PC-9 (cell line): ENCODE measurements around the gene R3HDM2. TPM values are rescaled to one million over a fixed set of nuclear protein-coding genes. Genes with fewer than 3 reads are reported as not detected.

Source experiments
- BruUV-seq: library from RNA; stranded (reverse); fragments of 400-500 nt; replicated peaks from 2 replicates; lab custom pipeline; 2021; lab: Mats Ljungman, UMichigan
- CTCF ChIA-PET: fragments of 300-600 bp; sonication (Branson Sonifier 250); formaldehyde crosslinking; loops from one replicate; lab custom pipeline; 2022; ENCODE audit warnings: antibody characterized with exemption; lab: Charles Lee
- POLR2A ChIA-PET: fragments of 300-600 bp; sonication (Branson Sonifier 250); formaldehyde crosslinking; loops from one replicate; lab custom pipeline; 2022; ENCODE audit warnings: antibody characterized with exemption; ENCODE audit not compliant: unreplicated experiment; lab: Charles Lee
- DNase-seq, 2 experiments: peaks; one replicate each; pipeline versions ENCODE4 v3.0.0 to v3.0.0-alpha.2; 2015 to 2022; ENCODE audit warnings: mixed read lengths in 1 of 2
- H2AFZ ChIP-seq: fragments of 200-600 bp; sonication (generic); 2 replicates; pipeline ENCODE4 v1.8.1; 2017; ENCODE audit warnings: antibody characterized with exemption
- H3F3A ChIP-seq: fragments of 200-600 bp; sonication (generic); 2 replicates; pipeline ENCODE4 v1.8.1; 2017; ENCODE audit warnings: antibody characterized with exemption, mild to moderate bottlenecking, low read depth; ENCODE audit not compliant: insufficient read depth
- H3K27ac ChIP-seq: fragments of 200-600 bp; sonication (generic); 2 replicates; pipeline ENCODE4 v1.6.1; 2016; ENCODE audit warnings: mixed run types
- H3K27me3 ChIP-seq: fragments of 200-600 bp; sonication (generic); 2 replicates; pipeline ENCODE4 v1.6.1; 2016; ENCODE audit warnings: low read depth, mixed run types; ENCODE audit not compliant: insufficient read depth
- H3K36me3 ChIP-seq: fragments of 200-600 bp; sonication (generic); 2 replicates; pipeline ENCODE4 v1.6.1; 2016; ENCODE audit warnings: low read depth, mixed run types
- H3K4me1 ChIP-seq: fragments of 200-600 bp; sonication (generic); replicated peaks from 2 replicates; pipeline ENCODE4 v1.6.1; 2016; ENCODE audit warnings: mixed run types; ENCODE audit not compliant: insufficient read depth
- H3K4me2 ChIP-seq: fragments of 200-600 bp; sonication (generic); 2 replicates; pipeline ENCODE4 v1.6.1; 2017; ENCODE audit warnings: mixed run types
- H3K4me3 ChIP-seq: fragments of 200-600 bp; sonication (generic); 2 replicates; pipeline ENCODE4 v1.6.1; 2016; ENCODE audit warnings: mixed run types
- H3K79me2 ChIP-seq: fragments of 200-600 bp; sonication (generic); 2 replicates; pipeline ENCODE4 v1.6.1; 2017; ENCODE audit warnings: low read depth, mixed run types
- H3K9me2 ChIP-seq: fragments of 200-600 bp; sonication (generic); 2 replicates; pipeline ENCODE4 v1.8.1; 2017; ENCODE audit warnings: mild to moderate bottlenecking; ENCODE audit not compliant: insufficient read depth
- H3K9me3 ChIP-seq: fragments of 200-600 bp; sonication (generic); 2 replicates; pipeline ENCODE4 v1.8.1; 2016; ENCODE audit warnings: low read depth; ENCODE audit not compliant: insufficient read depth
- H4K20me1 ChIP-seq: fragments of 200-600 bp; sonication (generic); 2 replicates; pipeline ENCODE4 v1.8.1; 2017; ENCODE audit not compliant: insufficient read depth
- CTCF ChIP-seq: fragments of 200-600 bp; sonication (generic); conservative IDR thresholded peaks from 2 replicates; pipeline ENCODE4 v1.6.1; 2017; ENCODE audit warnings: mixed run types, antibody characterized with exemption, mild to moderate bottlenecking, moderate library complexity
- EZH2 ChIP-seq: fragments of 200-600 bp; sonication (generic); IDR thresholded peaks from 2 replicates; pipeline ENCODE4 v1.8.0; 2017; ENCODE audit warnings: antibody characterized with exemption, low read depth
- intact Hi-C: fragments of 100-400 bp; cut with micrococcal nuclease; formaldehyde crosslinking; loops from one replicate; pipeline ENCODE4 v1.10.0; 2022; ENCODE audit not compliant: unreplicated experiment
- total RNA-seq: library from RNA; stranded (reverse); gene quantifications from 2 replicates; pipeline ENCODE4 v1.2.3, GENCODE V29; 2021

Gene R3HDM2
- total RNA-seq, 1 experiment from 2014 or later, result 65.1 TPM

- ChIA-PET POLR2A (no interaction called here), CTCF (no interaction called here)
- H3K27me3 ChIP-seq, result no peaks in the 10 kb centered on the region
- no peak overlapping the region for H3K4me2 ChIP-seq
- no peak for DNase-seq
- no peaks in the 10 kb centered on the region for H3K9me2 ChIP-seq
- H3F3A ChIP-seq, result peaks cover 11% of the 10 kb centered on the region; the same call in 1 of the 2 replicates
- peaks cover 12% of the 10 kb centered on the region for H3K4me1 ChIP-seq
- intact Hi-C loops, result no loop called here
- H2AFZ ChIP-seq, result no peak overlapping the region
- H3K27ac ChIP-seq, result no peak overlapping the region
- 0 out of 2 replicates have a peak, but pooled peaks cover 2% of the 10 kb centered on the region for H3K79me2 ChIP-seq
- BruUV-seq, result no TSS peak
- H3K4me3 ChIP-seq, result no peak overlapping the region
- no peaks in the 10 kb centered on the region for H3K9me3 ChIP-seq
- peaks cover 4% of the 10 kb centered on the region; the same call in 1 of the 2 replicates for H3K36me3 ChIP-seq
- no peaks in the 10 kb centered on the region; the same call in 1 of the 2 replicates for H4K20me1 ChIP-seq
- TF ChIP-seq CTCF (no peak), EZH2 (no peak)
Measured at GRCh38 chr12:57388425-57388824, 42.4 kb downstream of the R3HDM2 start.

GRCh38 chr12:57386187-57386720 is 44.6 kb downstream of the R3HDM2 start:
- peaks cover 11% of the 10 kb centered on the region; the same call in 1 of the 2 replicates for H3F3A ChIP-seq
- H3K4me2 ChIP-seq, result no peak overlapping the region
- peaks cover 4% of the 10 kb centered on the region; the same call in 1 of the 2 replicates for H3K36me3 ChIP-seq
- H3K27ac ChIP-seq, result no peak overlapping the region
- H3K4me1 ChIP-seq, result peaks cover 12% of the 10 kb centered on the region
- no peaks in the 10 kb centered on the region for H3K9me3 ChIP-seq
- H3K9me2 ChIP-seq, result no peaks in the 10 kb centered on the region
- no peaks in the 10 kb centered on the region; the same call in 1 of the 2 replicates for H4K20me1 ChIP-seq
- H2AFZ ChIP-seq, result no peak overlapping the region
- TF ChIP-seq EZH2 (no peak), CTCF (no peak)
- no TSS peak for BruUV-seq
- DNase-seq, result no peak
- ChIA-PET POLR2A (no interaction called here), CTCF (no interaction called here)
- H3K27me3 ChIP-seq, result no peaks in the 10 kb centered on the region
- 0 out of 2 replicates have a peak, but pooled peaks cover 2% of the 10 kb centered on the region for H3K79me2 ChIP-seq
- intact Hi-C loops, result no loop called here
- H3K4me3 ChIP-seq, result no peak overlapping the region

GRCh38 chr12:57385586-57385985 is 45.3 kb downstream of the R3HDM2 start:
- Histone ChIP-seq H3F3A (peaks cover 10% of the 10 kb centered on the region; the same call in 1 of the 2 replicates), H3K36me3 (peaks cover 3% of the 10 kb centered on the region; the same call in 1 of the 2 replicates), H3K27ac (no peak overlapping the region), H3K9me3 (no peaks in the 10 kb centered on the region), H3K4me1 (peaks cover 12% of the 10 kb centered on the region), H3K9me2 (no peaks in the 10 kb centered on the region), H3K4me2 (no peak overlapping the region), H2AFZ (no peak overlapping the region), H3K79me2 (0 out of 2 replicates have a peak, but pooled peaks cover 2% of the 10 kb centered on the region), H4K20me1 (no peaks in the 10 kb centered on the region; the same call in 1 of the 2 replicates), H3K4me3 (no peak overlapping the region), H3K27me3 (no peaks in the 10 kb centered on the region)
- ChIA-PET POLR2A (no interaction called here), CTCF (no interaction called here)
- no peak for DNase-seq
- BruUV-seq, result no TSS peak
- TF ChIP-seq EZH2 (no peak), CTCF (no peak)
- intact Hi-C loops, result no loop called here
